ENCODE data around the gene BAHCC1. TPM values are rescaled to one million over a fixed set of nuclear protein-coding genes. Genes with fewer than 3 reads are reported as not detected.

BAHCC1 gene
- total RNA-seq, 2 donors from 2014 or later, result 11.4 to 28.9 TPM

- TF ChIP-seq POLR2AphosphoS5 (IDR thresholded peaks at IDR 0.05) (no peak), POLR2A (IDR thresholded peaks at IDR 0.05) (no peak), CTCF (IDR thresholded peaks at IDR 0.05) (no peak)
- H3K27ac ChIP-seq, result peak overlapping the region; percentile 50 to 63
- no peaks in the 10 kb centered on the region for H3K36me3 ChIP-seq
- H3K9me3 ChIP-seq, result no peaks in the 10 kb centered on the region
- intact Hi-C loops (cut with DNase I), result no loop called here
- no peak for DNase-seq (ENCODE audit: low spot score)
- WGBS, result 35% methylated on average over 19 of the region's 19 CpGs
- H3K4me3 ChIP-seq, result no peak overlapping the region
- no peaks in the 10 kb centered on the region for H3K27me3 ChIP-seq (replicated peaks; ENCODE audit: insufficient read depth)
- H3K4me1 ChIP-seq (replicated peaks), result peaks cover 12% of the 10 kb centered on the region
Observed at GRCh38 chr17:81436294-81436849, 41.1 kb downstream of the BAHCC1 start.

GRCh38 chr17:81437191-81437651, 42.0 kb downstream of the BAHCC1 start:
- H3K27ac ChIP-seq, result no peak overlapping the region

GRCh38 chr17:81438007-81438659, 42.9 kb downstream of the BAHCC1 start:
- Histone ChIP-seq H3K4me3 (no peak overlapping the region), H3K9me3 (no peaks in the 10 kb centered on the region), H3K36me3 (no peaks in the 10 kb centered on the region), H3K27me3 (replicated peaks; ENCODE audit: insufficient read depth) (no peaks in the 10 kb centered on the region), H3K4me1 (replicated peaks) (peaks cover 8% of the 10 kb centered on the region), H3K27ac (no peak overlapping the region)
- TF ChIP-seq POLR2AphosphoS5 (IDR thresholded peaks at IDR 0.05) (no peak), POLR2A (IDR thresholded peaks at IDR 0.05) (no peak), CTCF (IDR thresholded peaks at IDR 0.05) (no peak)
- no peak for DNase-seq (ENCODE audit: low spot score)
- WGBS, result 92% methylated on average over 23 of the region's 23 CpGs
- intact Hi-C loops (cut with DNase I), result no loop called here

More at GRCh38 chr17:81437191-81437651, 42.0 kb downstream of the BAHCC1 start:
- peaks cover 12% of the 10 kb centered on the region for H3K4me1 ChIP-seq (replicated peaks)
- TF ChIP-seq CTCF (IDR thresholded peaks at IDR 0.05) (no peak), POLR2A (IDR thresholded peaks at IDR 0.05) (no peak), POLR2AphosphoS5 (IDR thresholded peaks at IDR 0.05) (no peak)
- no peaks in the 10 kb centered on the region for H3K36me3 ChIP-seq
- DNase-seq (ENCODE audit: low spot score), result no peak
- WGBS, result 79% methylated on average over 10 of the region's 10 CpGs
- intact Hi-C loops (cut with DNase I), result no loop called here
- no peak overlapping the region for H3K4me3 ChIP-seq
- H3K9me3 ChIP-seq, result no peaks in the 10 kb centered on the region
- no peaks in the 10 kb centered on the region for H3K27me3 ChIP-seq (replicated peaks; ENCODE audit: insufficient read depth)

- Histone ChIP-seq H3K36me3 (no peaks in the 10 kb centered on the region), H3K4me3 (no peak overlapping the region), H3K9me3 (no peaks in the 10 kb centered on the region), H3K4me1 (replicated peaks) (peaks cover 8% of the 10 kb centered on the region), H3K27me3 (replicated peaks; ENCODE audit: insufficient read depth) (no peaks in the 10 kb centered on the region), H3K27ac (no peak overlapping the region)
- TF ChIP-seq POLR2AphosphoS5 (IDR thresholded peaks at IDR 0.05) (no peak), POLR2A (IDR thresholded peaks at IDR 0.05) (no peak), CTCF (IDR thresholded peaks at IDR 0.05) (no peak)
- WGBS, result 61% methylated on average over 10 of the region's 10 CpGs
- DNase-seq (ENCODE audit: low spot score), result no peak
- intact Hi-C loops (cut with DNase I), result no loop called here
Observed at GRCh38 chr17:81438688-81439087, 43.4 kb downstream of the BAHCC1 start.

GRCh38 chr17:81440051-81440471, 44.8 kb downstream of the BAHCC1 start:
- H3K36me3 ChIP-seq, result no peaks in the 10 kb centered on the region
- no peaks in the 10 kb centered on the region for H3K27me3 ChIP-seq (replicated peaks; ENCODE audit: insufficient read depth)
- H3K27ac ChIP-seq, result no peak overlapping the region
- intact Hi-C loops (cut with DNase I), result no loop called here
- DNase-seq (ENCODE audit: low spot score), result no peak
- TF ChIP-seq POLR2A (IDR thresholded peaks at IDR 0.05), result no peak
- no peak for TF ChIP-seq POLR2AphosphoS5 (IDR thresholded peaks at IDR 0.05)
- no peak for TF ChIP-seq CTCF (IDR thresholded peaks at IDR 0.05)
- no peak overlapping the region for H3K4me3 ChIP-seq
- H3K9me3 ChIP-seq, result no peaks in the 10 kb centered on the region
- WGBS, result 89% methylated on average over 13 of the region's 14 CpGs
- H3K4me1 ChIP-seq (replicated peaks), result peaks cover 8% of the 10 kb centered on the region

Data from prostate gland (tissue), 2 donors.